ENCODE measurements around the gene SORCS2.

SORCS2 gene

GRCh38 chr4:7680731-7681130 lies 488.4 kb downstream of the SORCS2 start:
- TF ChIP-seq EGR1 (IDR thresholded peaks at IDR 0.05): no peak
- TF ChIP-seq CEBPB (IDR thresholded peaks at IDR 0.05): no peak
- TF ChIP-seq MAX (IDR thresholded peaks at IDR 0.05): no peak
- no peak for TF ChIP-seq TEAD4 (IDR thresholded peaks at IDR 0.05)
- TF ChIP-seq FOXM1 (IDR thresholded peaks at IDR 0.05; ENCODE audit: borderline replicate concordance, low read depth): no peak
- no peak for TF ChIP-seq NFIC (IDR thresholded peaks at IDR 0.05)
- no peak for TF ChIP-seq USF1 (IDR thresholded peaks at IDR 0.05)
- no peak for TF ChIP-seq TCF12 (IDR thresholded peaks at IDR 0.05; ENCODE audit: low read depth)

GRCh38 chr4:7683126-7683703 lies 490.9 kb downstream of the SORCS2 start:
- no peak for TF ChIP-seq RAD21 (IDR thresholded peaks at IDR 0.05; ENCODE audit: low read depth)
- TF ChIP-seq CEBPB (IDR thresholded peaks at IDR 0.05): no peak
- TF ChIP-seq EP300 (IDR thresholded peaks at IDR 0.05; ENCODE audit: borderline replicate concordance): no peak
- TF ChIP-seq TCF12 (IDR thresholded peaks at IDR 0.05; ENCODE audit: low read depth): no peak
- TF ChIP-seq TEAD4 (IDR thresholded peaks at IDR 0.05): no peak
- TF ChIP-seq USF1 (IDR thresholded peaks at IDR 0.05): no peak
- TF ChIP-seq REST (IDR thresholded peaks at IDR 0.05; ENCODE audit: low read depth): no peak
- TF ChIP-seq CREB1 (IDR thresholded peaks at IDR 0.05; ENCODE audit: low read depth): no peak
- no peak for TF ChIP-seq MAX (IDR thresholded peaks at IDR 0.05)
- no peak for TF ChIP-seq TAF1 (IDR thresholded peaks at IDR 0.05; ENCODE audit: low read depth)
- no peak for TF ChIP-seq FOXM1 (IDR thresholded peaks at IDR 0.05; ENCODE audit: borderline replicate concordance, low read depth)
- no peak for TF ChIP-seq YY1 (IDR thresholded peaks at IDR 0.05; ENCODE audit: low read depth)
- TF ChIP-seq EGR1 (IDR thresholded peaks at IDR 0.05): no peak
- no peak for TF ChIP-seq NFIC (IDR thresholded peaks at IDR 0.05)

GRCh38 chr4:7684294-7684693 lies 492.0 kb downstream of the SORCS2 start:
- TF ChIP-seq CREB1 (IDR thresholded peaks at IDR 0.05; ENCODE audit: low read depth) (no peak), TEAD4 (IDR thresholded peaks at IDR 0.05) (no peak), RAD21 (IDR thresholded peaks at IDR 0.05; ENCODE audit: low read depth) (no peak), FOXM1 (IDR thresholded peaks at IDR 0.05; ENCODE audit: borderline replicate concordance, low read depth) (no peak), REST (IDR thresholded peaks at IDR 0.05; ENCODE audit: low read depth) (no peak), EGR1 (IDR thresholded peaks at IDR 0.05) (no peak), TCF12 (IDR thresholded peaks at IDR 0.05; ENCODE audit: low read depth) (no peak), NFIC (IDR thresholded peaks at IDR 0.05) (no peak), USF1 (IDR thresholded peaks at IDR 0.05) (no peak), TAF1 (IDR thresholded peaks at IDR 0.05; ENCODE audit: low read depth) (no peak), MAX (IDR thresholded peaks at IDR 0.05) (no peak)

- TF ChIP-seq TCF12 (IDR thresholded peaks at IDR 0.05; ENCODE audit: low read depth): no peak
- TF ChIP-seq RAD21 (IDR thresholded peaks at IDR 0.05; ENCODE audit: low read depth): no peak
- no peak for TF ChIP-seq CEBPB (IDR thresholded peaks at IDR 0.05)
- no peak for TF ChIP-seq USF1 (IDR thresholded peaks at IDR 0.05)
- no peak for TF ChIP-seq EP300 (IDR thresholded peaks at IDR 0.05; ENCODE audit: borderline replicate concordance)
- no peak for TF ChIP-seq REST (IDR thresholded peaks at IDR 0.05; ENCODE audit: low read depth)
- no peak for TF ChIP-seq TAF1 (IDR thresholded peaks at IDR 0.05; ENCODE audit: low read depth)
- no peak for TF ChIP-seq EGR1 (IDR thresholded peaks at IDR 0.05)
- no peak for TF ChIP-seq ZBTB7A (IDR thresholded peaks at IDR 0.05; ENCODE audit: low read depth)
- no peak for TF ChIP-seq YY1 (IDR thresholded peaks at IDR 0.05; ENCODE audit: low read depth)
- TF ChIP-seq CREB1 (IDR thresholded peaks at IDR 0.05; ENCODE audit: low read depth): no peak
- no peak for TF ChIP-seq MAX (IDR thresholded peaks at IDR 0.05)
- TF ChIP-seq FOXM1 (IDR thresholded peaks at IDR 0.05; ENCODE audit: borderline replicate concordance, low read depth): no peak
Observed at GRCh38 chr4:7686070-7686870, 493.9 kb downstream of the SORCS2 start.

Measured in Ishikawa (cell line).